GM19324 (cell line): Measurements from ENCODE around the gene CACNA1H.

ENCODE experiments used
- ATAC-seq: cut with Tn5 transposase; IDR thresholded peaks from one replicate; pipeline ENCODE4 v1.9.1; 2021; ENCODE audit warnings: mild to moderate bottlenecking, moderate library complexity; ENCODE audit not compliant: unreplicated experiment, low FRiP score

Gene CACNA1H

GRCh38 chr16:1206326-1206725 is 53.4 kb downstream of the CACNA1H start:
- ATAC-seq: no peak

- no peak for ATAC-seq
Measured at GRCh38 chr16:1206786-1207185, 53.9 kb downstream of the CACNA1H start.

- no peak for ATAC-seq
Measured at GRCh38 chr16:1208239-1208830, 55.4 kb downstream of the CACNA1H start.

GRCh38 chr16:1209081-1209480 is 56.2 kb downstream of the CACNA1H start:
- no peak for ATAC-seq

- ATAC-seq: no peak
Measured at GRCh38 chr16:1210461-1210860, 57.6 kb downstream of the CACNA1H start.

GRCh38 chr16:1211451-1212268 is 58.8 kb downstream of the CACNA1H start:
- ATAC-seq: no peak

GRCh38 chr16:1212616-1213194 is 59.8 kb downstream of the CACNA1H start:
- ATAC-seq: no peak

- ATAC-seq: no peak
Measured at GRCh38 chr16:1213231-1213630, 60.3 kb downstream of the CACNA1H start.

GRCh38 chr16:1213796-1214372 is 61.0 kb downstream of the CACNA1H start:
- ATAC-seq: no peak

- no peak for ATAC-seq
Measured at GRCh38 chr16:1214719-1215118, 61.8 kb downstream of the CACNA1H start.

GRCh38 chr16:1215574-1216295 is 62.8 kb downstream of the CACNA1H start:
- ATAC-seq: no peak

- no peak for ATAC-seq
Measured at GRCh38 chr16:1216296-1216619, 63.4 kb downstream of the CACNA1H start.

- ATAC-seq: no peak
Measured at GRCh38 chr16:1216681-1217400, 63.9 kb downstream of the CACNA1H start.

- no peak for ATAC-seq
Measured at GRCh38 chr16:1217526-1217925, 64.6 kb downstream of the CACNA1H start.

- no peak for ATAC-seq
Measured at GRCh38 chr16:1218061-1218929, 65.4 kb downstream of the CACNA1H start.

GRCh38 chr16:1218930-1219611 is 66.2 kb downstream of the CACNA1H start:
- no peak for ATAC-seq

- no peak for ATAC-seq
Measured at GRCh38 chr16:1220098-1220728, 67.3 kb downstream of the CACNA1H start.
